GM21515 (cell line): ENCODE results near the gene CWC22.
"Not testable (repeated sequence)": the region's sequence is repeated elsewhere in the genome, so short reads cannot be mapped to it uniquely, and the experiment has no call there.

Source experiments
- ATAC-seq: cut with Tn5 transposase; IDR thresholded peaks from one replicate; pipeline ENCODE4 v1.9.1; 2021; ENCODE audit not compliant: unreplicated experiment

Gene CWC22

GRCh38 chr2:180006781-180007579, at the start of gene CWC22:
TSS of gene CWC22 (minus strand) at chr2:180007297. CDS start at chr2:179993341, 13,956 bp downstream.
- ATAC-seq = peak; percentile 98

GRCh38 chr2:180056367-180057118, 49.4 kb upstream of the CWC22 start:
- no peak for ATAC-seq

- not testable (repeated sequence) for ATAC-seq
These were observed 47.5 kb upstream of the CWC22 start for GRCh38 chr2:180054576-180054975.

GRCh38 chr2:180050246-180050645, 43.1 kb upstream of the CWC22 start:
- ATAC-seq = no peak

DNA sequence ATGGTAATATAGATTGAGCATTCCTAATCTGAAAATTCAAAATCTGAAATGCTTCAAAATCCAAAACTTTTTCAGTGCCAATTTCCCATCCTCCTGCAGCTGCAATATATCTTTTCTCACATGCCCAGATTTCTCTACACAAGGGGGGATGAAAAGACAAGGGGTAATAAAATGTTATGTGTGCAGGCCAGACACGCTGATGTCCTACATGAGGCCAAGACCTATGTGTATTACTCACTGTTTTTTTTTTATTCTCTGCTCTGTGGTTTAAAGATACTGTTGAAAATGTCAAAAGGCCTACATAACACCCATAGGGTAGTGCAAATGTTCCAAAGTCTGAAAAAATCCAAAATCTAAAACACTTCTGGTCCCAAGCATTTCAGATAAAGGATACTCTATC, 41.2 kb upstream of the CWC22 start:
- ATAC-seq = no peak

DNA sequence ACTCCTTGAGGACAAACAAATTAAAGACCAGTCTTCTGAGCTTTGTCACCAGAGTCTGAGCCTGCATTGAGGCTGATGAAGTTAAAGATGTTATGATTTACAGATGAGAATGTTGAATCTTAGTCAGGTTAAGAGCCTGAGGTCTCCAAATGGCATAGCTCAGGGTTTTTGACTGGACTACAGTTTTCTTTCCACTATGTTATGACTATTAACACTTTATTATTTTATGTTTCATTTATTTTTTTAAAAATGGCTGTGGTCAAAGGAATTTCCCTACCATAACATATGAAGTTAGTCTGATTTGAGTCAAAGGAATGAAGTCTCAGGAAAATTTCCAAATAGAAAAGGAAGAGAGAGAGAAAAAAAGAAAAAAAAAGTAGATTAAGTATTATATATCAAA, 39.7 kb upstream of the CWC22 start:
- ATAC-seq = no peak

DNA sequence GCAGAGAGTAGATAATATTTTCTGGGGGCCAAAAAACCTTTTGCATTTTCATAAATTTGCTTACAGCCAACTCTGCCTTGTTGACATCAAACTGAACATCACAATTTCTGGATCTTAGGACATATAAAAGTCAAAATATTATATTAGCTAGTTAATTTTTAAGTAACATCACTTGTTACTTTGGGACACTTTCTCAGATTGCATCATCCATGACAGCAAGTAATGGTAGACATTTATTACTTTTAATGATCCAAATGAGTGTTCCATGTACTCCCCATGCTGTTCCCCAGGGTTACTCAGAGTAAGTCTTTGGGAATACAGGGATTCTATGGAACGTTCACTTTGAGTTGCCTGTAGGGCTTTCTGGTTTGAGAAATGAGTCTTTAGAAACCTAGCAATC, 39.1 kb upstream of the CWC22 start:
- no peak for ATAC-seq

DNA sequence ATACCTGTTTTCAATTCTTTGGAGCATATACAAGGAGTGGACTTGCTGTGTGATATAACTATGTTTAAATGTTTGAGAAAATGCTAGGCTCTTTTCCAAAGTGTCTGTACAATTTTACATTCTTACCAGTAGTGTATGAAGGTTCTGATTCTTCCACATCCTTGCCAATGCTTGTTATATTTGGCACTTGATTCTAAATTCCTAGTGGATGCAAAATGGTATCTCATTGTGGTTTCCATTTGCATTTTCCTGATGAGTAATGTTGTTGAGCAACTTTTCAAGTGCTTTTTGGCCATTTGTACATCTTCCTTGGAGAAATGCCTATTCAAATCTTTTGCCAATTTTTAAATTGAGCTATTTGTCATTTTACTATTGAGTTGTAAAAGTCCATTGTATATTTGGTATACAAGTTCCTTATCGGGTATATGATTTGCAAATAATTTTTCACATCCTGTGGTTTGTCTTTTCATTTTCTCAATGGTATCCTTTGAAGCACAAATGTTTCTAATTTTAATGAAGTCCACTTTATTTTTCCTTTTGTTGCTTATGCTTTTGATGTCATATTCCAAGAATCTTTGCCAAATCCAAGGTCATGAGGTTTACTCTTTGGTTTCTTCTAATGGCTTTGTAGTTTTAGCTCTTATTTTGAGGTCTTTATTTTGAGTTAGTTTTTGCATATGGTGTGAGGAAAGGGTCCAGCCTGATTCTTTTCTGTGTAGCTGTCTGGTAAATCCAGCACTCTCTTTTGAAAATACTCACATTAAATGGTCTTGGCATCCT, 33.2 kb upstream of the CWC22 start:
- no peak for ATAC-seq

DNA sequence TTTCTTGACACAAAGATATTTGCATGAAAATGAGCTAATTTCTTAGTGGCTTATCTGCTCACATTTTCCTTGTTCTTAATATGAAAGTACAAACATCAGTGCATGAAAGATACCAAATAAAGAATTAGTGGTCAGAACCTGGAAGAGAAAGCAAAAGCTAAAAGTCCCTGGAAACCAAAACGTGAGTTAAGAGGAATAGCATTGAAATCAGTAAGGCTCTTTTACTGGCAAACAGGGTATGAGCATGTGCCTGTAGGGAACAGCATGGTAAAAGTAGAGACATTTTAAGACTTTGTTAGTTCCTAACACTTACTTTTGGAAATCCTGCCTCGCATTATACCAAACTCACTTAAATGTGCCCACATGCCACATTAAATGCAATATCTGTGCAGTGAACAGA, 31.9 kb upstream of the CWC22 start:
- no peak for ATAC-seq

DNA sequence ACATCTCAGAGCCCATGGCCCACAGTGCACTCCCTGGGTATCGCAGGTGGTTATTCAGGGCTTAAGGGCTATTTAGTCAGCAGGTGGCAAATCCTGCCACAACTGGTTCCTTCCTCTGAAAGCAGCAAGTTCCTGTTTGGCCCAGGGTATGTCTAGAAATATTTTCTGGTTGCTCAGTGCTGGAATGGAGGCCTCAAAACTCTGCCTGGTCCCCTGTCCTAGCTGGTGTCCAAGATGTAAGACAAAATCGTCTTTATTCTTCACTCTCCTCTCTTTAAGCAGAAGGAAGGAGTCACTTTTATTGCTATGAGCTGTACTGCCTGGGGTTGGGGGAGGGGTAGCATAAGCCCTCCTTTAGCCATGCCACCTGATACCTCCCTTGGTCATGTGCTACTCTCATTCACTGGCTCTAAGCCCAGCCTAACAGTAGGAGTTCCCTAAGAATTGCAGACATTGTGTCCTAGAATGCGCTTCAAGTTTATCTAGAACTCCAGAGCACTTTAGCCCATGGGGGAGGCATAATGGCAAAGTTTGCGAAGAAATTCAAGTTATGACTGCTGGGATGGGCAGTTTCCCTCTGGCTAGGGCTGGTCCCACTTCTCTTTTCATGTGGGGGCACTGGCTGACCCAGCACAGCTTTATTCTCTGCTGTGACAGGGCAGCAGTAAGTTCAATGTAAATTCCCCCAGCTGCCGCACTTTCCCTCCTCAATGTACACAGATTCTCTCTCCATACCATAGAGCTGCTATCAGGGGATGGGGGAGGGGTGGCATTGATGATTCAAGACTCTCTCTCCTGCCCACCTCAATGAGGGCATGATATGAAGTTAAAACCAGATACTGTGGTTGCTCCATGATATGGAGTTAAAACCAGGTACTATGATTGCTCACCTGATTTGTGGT, 27.1 kb upstream of the CWC22 start:
- no peak for ATAC-seq

GRCh38 chr2:180029575-180029974, 22.5 kb upstream of the CWC22 start:
- ATAC-seq = no peak

DNA sequence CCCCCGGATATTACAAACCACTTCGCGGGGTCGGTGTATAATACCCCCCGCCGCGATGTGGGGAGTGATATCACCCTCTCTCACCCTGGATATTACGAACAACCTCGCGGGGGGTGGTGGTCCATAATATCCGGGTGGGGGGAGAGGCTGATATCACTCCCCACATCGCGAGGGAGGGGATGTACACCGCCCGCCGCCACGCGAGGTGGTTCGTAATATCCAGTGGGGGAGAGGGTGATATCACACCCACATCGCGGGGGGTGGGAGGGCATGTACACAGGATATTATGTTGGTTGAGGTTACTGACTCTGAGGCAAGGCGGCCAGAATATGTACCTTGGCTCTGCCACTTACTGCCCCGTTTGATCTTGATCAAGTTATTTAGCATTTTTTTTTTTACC, 14.8 kb upstream of the CWC22 start:
- ATAC-seq = no peak

DNA sequence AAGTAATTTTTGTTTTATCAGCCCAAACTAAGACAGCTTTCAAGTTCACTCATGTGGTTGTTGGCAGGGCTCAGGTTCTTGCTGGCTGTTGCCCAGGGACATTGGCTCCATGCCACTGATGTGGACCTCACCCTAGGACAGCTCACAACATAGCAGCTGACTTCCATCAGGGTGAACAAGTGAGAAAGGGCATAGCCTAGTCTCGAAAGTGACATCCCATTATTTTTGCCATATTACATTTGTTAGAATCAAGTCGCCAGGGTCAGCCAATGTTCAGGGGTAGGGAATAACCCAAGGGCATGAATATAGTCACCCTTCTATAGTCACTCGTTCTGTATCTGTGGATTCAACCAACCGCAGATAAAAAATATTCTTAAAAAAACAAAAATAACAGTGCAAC, 10.7 kb upstream of the CWC22 start:
- ATAC-seq = no peak

GRCh38 chr2:180016937-180017336, 9.8 kb upstream of the CWC22 start:
- ATAC-seq = no peak

- no peak for ATAC-seq
These were observed 9.0 kb upstream of the CWC22 start for GRCh38 chr2:180015951-180016709.

DNA sequence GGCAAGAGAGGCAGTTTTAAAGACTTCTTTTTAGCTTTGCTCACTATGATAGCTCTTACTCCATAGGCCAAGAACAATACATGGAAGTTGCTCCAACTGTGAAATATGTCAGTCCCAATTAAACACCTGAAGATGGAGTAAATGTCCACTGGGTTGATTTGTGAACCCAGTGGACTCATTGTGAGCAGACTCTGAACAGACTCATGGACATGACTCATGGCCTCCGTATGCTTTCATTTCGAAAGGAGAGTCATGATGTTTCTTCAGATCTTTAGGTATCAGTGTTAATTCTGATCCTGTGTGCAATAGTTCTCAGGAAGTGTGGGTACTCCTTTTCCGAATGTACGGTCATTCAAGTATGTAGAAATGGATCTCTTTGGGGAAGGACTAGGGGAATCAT, 5.4 kb upstream of the CWC22 start:
- no peak for ATAC-seq

GRCh38 chr2:180010701-180011100, 3.6 kb upstream of the CWC22 start:
- ATAC-seq = no peak

GRCh38 chr2:180006231-180006630, 866 bp downstream of the CWC22 start:
- no peak for ATAC-seq

DNA sequence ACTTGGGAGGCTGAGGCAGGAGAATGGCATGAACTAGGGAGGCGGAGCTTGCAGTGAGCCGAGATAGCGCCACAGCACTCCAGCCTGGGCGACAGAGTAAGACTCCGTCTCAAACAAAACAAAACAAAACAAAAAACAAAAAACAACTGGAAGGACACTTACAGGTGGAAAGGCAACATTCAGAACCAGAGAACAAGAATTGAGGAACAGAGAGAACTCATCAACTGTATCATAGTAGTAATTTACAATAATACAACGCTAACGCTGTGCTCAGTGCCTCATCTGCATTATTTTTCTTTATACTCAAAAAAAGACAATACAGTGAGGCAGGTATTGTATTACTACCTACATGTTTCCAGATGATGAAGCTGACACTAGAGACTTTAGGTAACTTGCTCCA, 1.6 kb downstream of the CWC22 start:
- not testable (repeated sequence) for ATAC-seq

GRCh38 chr2:180004731-180005130, 2.4 kb downstream of the CWC22 start:
- ATAC-seq = no peak
